H9 (cell line): ENCODE measurements around the gene HCFC1. TPM values are rescaled to one million over a fixed set of nuclear protein-coding genes. Genes with fewer than 3 reads are reported as not detected.

Experiments
- DNase-seq: peaks from one replicate; pipeline ENCODE4 v3.0.0-alpha.2; 2017
- H2AFZ ChIP-seq: one replicate; pipeline ENCODE4 v1.6.1; 2013; ENCODE audit warnings: mild to moderate bottlenecking, low read length, control low read depth, moderate library complexity
- H2AK5ac ChIP-seq: 2 replicates; pipeline ENCODE4 v1.6.1; 2013; ENCODE audit warnings: low read length, control low read depth, mixed read lengths; ENCODE audit not compliant: insufficient read length
- H2BK120ac ChIP-seq: one replicate; pipeline ENCODE4 v1.6.1; 2013; ENCODE audit warnings: low read depth, mild to moderate bottlenecking, low read length, control low read depth, inconsistent platforms; ENCODE audit not compliant: poor library complexity, severe bottlenecking
- H2BK12ac ChIP-seq: 2 replicates; pipeline ENCODE4 v1.6.1; 2013; ENCODE audit warnings: low read length, control low read depth, mixed read lengths, low read depth; ENCODE audit not compliant: insufficient read length
- H2BK15ac ChIP-seq: 2 replicates; pipeline ENCODE4 v1.6.1; 2013; ENCODE audit warnings: low read depth, low read length, control low read depth
- H2BK20ac ChIP-seq: one replicate; pipeline ENCODE4 v1.6.1; 2013; ENCODE audit warnings: low read depth, mild to moderate bottlenecking, low read length, control low read depth, inconsistent platforms; ENCODE audit not compliant: poor library complexity, severe bottlenecking
- H2BK5ac ChIP-seq: 2 replicates; pipeline ENCODE4 v1.6.1; 2013; ENCODE audit warnings: low read length, control low read depth, mixed read lengths; ENCODE audit not compliant: insufficient read length
- H3K14ac ChIP-seq: 2 replicates; pipeline ENCODE4 v1.6.1; 2013; ENCODE audit warnings: low read length, control low read depth; ENCODE audit not compliant: insufficient read depth
- H3K18ac ChIP-seq: 2 replicates; pipeline ENCODE4 v1.6.1; 2013; ENCODE audit warnings: low read depth, mild to moderate bottlenecking, mixed read lengths, low read length, control low read depth; ENCODE audit not compliant: insufficient read length
- H3K23ac ChIP-seq: 2 replicates; pipeline ENCODE4 v1.6.1; 2013; ENCODE audit warnings: low read length, control low read depth, mixed read lengths, low read depth; ENCODE audit not compliant: insufficient read length
- H3K23me2 ChIP-seq: 2 replicates; pipeline ENCODE4 v1.6.1; 2013; ENCODE audit warnings: low read depth, mild to moderate bottlenecking, mixed read lengths, low read length, control low read depth; ENCODE audit not compliant: insufficient read length, poor library complexity, severe bottlenecking
- H3K27ac ChIP-seq: 2 replicates; pipeline ENCODE4 v1.5.1; 2013; ENCODE audit warnings: low read length, control low read depth, mixed read lengths, low read depth; ENCODE audit not compliant: insufficient read length
- H3K27me3 ChIP-seq: 2 replicates; pipeline ENCODE4 v1.6.1; 2013; ENCODE audit warnings: low read length, control low read depth, inconsistent platforms; ENCODE audit not compliant: insufficient read depth
- H3K4ac ChIP-seq: 2 replicates; pipeline ENCODE4 v1.6.1; 2013; ENCODE audit warnings: low read depth, mild to moderate bottlenecking, control low read depth, inconsistent platforms, low read length, moderate library complexity
- H3K4me1 ChIP-seq: 2 replicates; pipeline ENCODE4 v1.6.1; 2013; ENCODE audit warnings: low read length, control low read depth, inconsistent platforms; ENCODE audit not compliant: insufficient read depth
- H3K4me2 ChIP-seq: 2 replicates; pipeline ENCODE4 v1.6.1; 2013; ENCODE audit warnings: low read length, control low read depth, mixed read lengths; ENCODE audit not compliant: insufficient read length, insufficient read depth
- H3K56ac ChIP-seq: 2 replicates; pipeline ENCODE4 v1.6.1; 2013; ENCODE audit warnings: low read depth, mild to moderate bottlenecking, mixed read lengths, low read length, control low read depth; ENCODE audit not compliant: insufficient read length
- H3K79me1 ChIP-seq: 2 replicates; pipeline ENCODE4 v1.6.1; 2013; ENCODE audit warnings: low read depth, mild to moderate bottlenecking, moderate library complexity, low read length, control low read depth, inconsistent platforms; ENCODE audit not compliant: insufficient read depth, poor library complexity, severe bottlenecking
- H3K79me2 ChIP-seq: 2 replicates; pipeline ENCODE4 v1.6.1; 2013; ENCODE audit warnings: low read length, control low read depth, inconsistent platforms; ENCODE audit not compliant: insufficient read depth
- H3K9ac ChIP-seq: 2 replicates; pipeline ENCODE4 v1.6.1; 2013; ENCODE audit warnings: low read length, control low read depth, mixed read lengths; ENCODE audit not compliant: insufficient read length; ENCODE audit errors: extremely low read depth
- H3K9me3 ChIP-seq: one replicate; pipeline ENCODE4 v1.6.1; 2013; ENCODE audit warnings: low read depth, low read length, inconsistent platforms; ENCODE audit not compliant: control insufficient read depth
- H3T11ph ChIP-seq: one replicate; pipeline ENCODE4 v1.6.1; 2013; ENCODE audit warnings: mild to moderate bottlenecking, low read length, control low read depth, inconsistent platforms
- H4K20me1 ChIP-seq: one replicate; pipeline ENCODE4 v1.6.1; 2013; ENCODE audit not compliant: control insufficient read depth, insufficient read length, insufficient read depth
- H4K5ac ChIP-seq: 2 replicates; pipeline ENCODE4 v1.6.1; 2013; ENCODE audit warnings: low read depth, mild to moderate bottlenecking, mixed read lengths, low read length, control low read depth; ENCODE audit not compliant: insufficient read length
- H4K8ac ChIP-seq: replicated peaks from 2 replicates; pipeline ENCODE4 v1.6.1; 2013; ENCODE audit warnings: low read length, control low read depth, mixed read lengths, low read depth; ENCODE audit not compliant: insufficient read length
- H4K91ac ChIP-seq: 2 replicates; pipeline ENCODE4 v1.6.1; 2013; ENCODE audit warnings: low read depth, mild to moderate bottlenecking, moderate library complexity, mixed read lengths, low read length, control low read depth; ENCODE audit not compliant: insufficient read length
- H3K27ac Mint-ChIP-seq, 3 experiments: 2 replicates in 2 of 3; 3 replicates in 1 of 3; pipeline ENCODE4 v1.8.0; 2020 to 2021; ENCODE audit warnings: mixed read lengths in 3 of 3, mild to moderate bottlenecking in 1 of 3, moderate library complexity in 1 of 3
- H3K27me3 Mint-ChIP-seq: 2 replicates; pipeline ENCODE4 v1.8.0; 2021; ENCODE audit warnings: low read depth, mild to moderate bottlenecking, moderate library complexity, mixed read lengths
- H3K36me3 Mint-ChIP-seq, 3 experiments: 2 replicates in 2 of 3; 3 replicates in 1 of 3; pipeline ENCODE4 v1.8.0; 2020 to 2021; ENCODE audit warnings: low read depth in 3 of 3, mixed read lengths in 3 of 3; ENCODE audit not compliant: insufficient read depth in 1 of 3
- H3K4me1 Mint-ChIP-seq, 2 experiments: 2 replicates each; pipeline ENCODE4 v1.8.0; 2020; ENCODE audit warnings: mixed read lengths in 2 of 2
- H3K4me3 Mint-ChIP-seq, 2 experiments: 2 replicates in 1 of 2; 3 replicates in 1 of 2; pipeline ENCODE4 v1.8.0; 2020 to 2021; ENCODE audit warnings: mild to moderate bottlenecking in 2 of 2, mixed read lengths in 2 of 2, moderate library complexity in 1 of 2
- H3K9me3 Mint-ChIP-seq, 2 experiments: 2 replicates in 1 of 2; 3 replicates in 1 of 2; pipeline ENCODE4 v1.8.0; 2020; ENCODE audit warnings: mild to moderate bottlenecking in 2 of 2, mixed read lengths in 2 of 2, moderate library complexity in 1 of 2
- CTCF ChIP-seq: fragments of 200-600 bp; sonication (generic); conservative IDR thresholded peaks from 3 replicates; pipeline ENCODE4 v1.8.0; 2021; ENCODE audit warnings: antibody characterized with exemption, mild to moderate bottlenecking
- WGBS: extraction: QIAGEN DNeasy Blood & Tissue Kit; methylation state at CpG from one replicate; pipeline ENCODE4 v1.1.7; 2013; ENCODE audit warnings: missing lambda C conversion rate, low lambda C conversion rate, mixed read lengths; ENCODE audit not compliant: insufficient read length; ENCODE audit errors: extremely low coverage; 5-methylcytosine and 5-hydroxymethylcytosine counted together
- total RNA-seq: library from RNA; stranded (reverse); gene quantifications from 2 replicates; pipeline ENCODE4 v1.2.1, GENCODE V29; 2021

Gene HCFC1
- total RNA-seq, 1 experiment from 2014 or later, result 144 TPM

- peak within 1 kb of the TSS; percentile 82 for H3K18ac ChIP-seq
- no peaks in the 10 kb centered on the region for H3K79me2 ChIP-seq
- peak within 1 kb of the TSS; percentile 66 to 76 for H3K4me3 Mint-ChIP-seq
- no peak within 1 kb of the TSS for H3K23ac ChIP-seq
- no peak within 1 kb of the TSS for H3T11ph ChIP-seq
- H3K36me3 Mint-ChIP-seq, result peaks cover 5 to 36% (median 10%) of the 10 kb centered on the region in 3 experiments; a peak in 6 of 7 replicates
- H2BK120ac ChIP-seq, result no peak within 1 kb of the TSS
- H3K14ac ChIP-seq, result peak within 1 kb of the TSS; percentile 89; the same call in 1 of the 2 replicates
- no peak within 1 kb of the TSS for H2AFZ ChIP-seq
- peak within 1 kb of the TSS; percentile 34 for H3K4me2 ChIP-seq
- H4K91ac ChIP-seq, result no peak within 1 kb of the TSS
- no peak for TF ChIP-seq CTCF
- no peak within 1 kb of the TSS for H4K5ac ChIP-seq
- H3K27ac Mint-ChIP-seq, result peak within 1 kb of the TSS; percentile 24 to 92 (median 90); a peak in 3 of 7 replicates
- H2BK5ac ChIP-seq, result no peak within 1 kb of the TSS
- H4K20me1 ChIP-seq, result peaks cover 5% of the 10 kb centered on the region
- H3K79me1 ChIP-seq, result no peaks in the 10 kb centered on the region
- H2AK5ac ChIP-seq, result no peak within 1 kb of the TSS
- H3K23me2 ChIP-seq, result peaks cover 9% of the 10 kb centered on the region
- peaks cover 49 to 71% of the 10 kb centered on the region in 2 experiments for H3K9me3 Mint-ChIP-seq
- peak within 1 kb of the TSS; percentile 56 for H3K9ac ChIP-seq
- DNase-seq, result no peak
- H3K4me1 ChIP-seq, result no peaks in the 10 kb centered on the region
- H2BK12ac ChIP-seq, result no peak within 1 kb of the TSS
- no peak within 1 kb of the TSS; the same call in 1 of the 2 replicates for H3K4ac ChIP-seq
- no peak within 1 kb of the TSS for H4K8ac ChIP-seq
- H2BK20ac ChIP-seq, result no peak within 1 kb of the TSS
- H3K56ac ChIP-seq, result no peak within 1 kb of the TSS
- no peak within 1 kb of the TSS for H3K27ac ChIP-seq
- H3K27me3 Mint-ChIP-seq, result no peaks in the 10 kb centered on the region
- H3K9me3 ChIP-seq, result no peaks in the 10 kb centered on the region
- no peaks in the 10 kb centered on the region for H3K27me3 ChIP-seq
- no CpG with 5 or more reads among the region's 99 CpGs for WGBS
- H2BK15ac ChIP-seq, result no peak within 1 kb of the TSS
- peaks cover 18 to 33% of the 10 kb centered on the region in 2 experiments for H3K4me1 Mint-ChIP-seq
Observed at GRCh38 chrX:154019633-154020528, 48.3 kb upstream of the HCFC1 start, which contains the start of gene IRAK1. Gene IRAK1 (minus strand): TSS chrX:154019902. CDS start chrX:154019812, 90 bp downstream.
